Uterus (tissue), 4 donors: ENCODE results near the gene CACNA2D2. TPM values are rescaled to one million over a fixed set of nuclear protein-coding genes. Genes with fewer than 3 reads are reported as not detected.

Experiments
- DNase-seq, 2 donors: peaks; one replicate each; pipeline ENCODE4 v3.0.0-alpha.2; 2019 to 2020
- H3K27ac ChIP-seq, 2 donors: fragments of 200-600 bp; sonication (generic); 1 replicate in 1 of 2; 2 replicates in 1 of 2; pipeline ENCODE4 v1.5.1; 2016 to 2018
- H3K27me3 ChIP-seq, 2 donors: fragments of 200-600 bp; sonication (generic); one replicate each; pipeline ENCODE4 v1.5.1; 2018 to 2019; ENCODE audit warnings: control low read depth in 1 of 2
- H3K36me3 ChIP-seq, 2 donors: fragments of 200-600 bp; sonication (generic); one replicate each; pipeline ENCODE4 v1.5.1; 2019; ENCODE audit warnings: control low read depth in 1 of 2
- H3K4me1 ChIP-seq, 2 donors: fragments of 200-600 bp; sonication (generic); one replicate each; pipeline ENCODE4 v1.5.1; 2018 to 2019; ENCODE audit warnings: control low read depth in 1 of 2
- H3K4me3 ChIP-seq, 2 donors: fragments of 200-600 bp; sonication (generic); 1 replicate in 1 of 2; 2 replicates in 1 of 2; pipeline ENCODE4 v1.5.1; 2018 to 2019; ENCODE audit warnings: mild to moderate bottlenecking in 1 of 2
- H3K9me3 ChIP-seq, 2 donors: fragments of 200-600 bp; sonication (generic); one replicate each; pipeline ENCODE4 v1.5.1; 2019; ENCODE audit warnings: control low read depth in 1 of 2
- CTCF ChIP-seq, 4 experiments: fragments of 200-600 bp in 2 of 4; fragments of 450-650 bp in 2 of 4; sonication (generic) in 2 of 4; IDR thresholded peaks; one replicate each; pipeline ENCODE4 v1.5.1; 2016 to 2019; ENCODE audit warnings: antibody characterized with exemption in 4 of 4, mild to moderate bottlenecking in 2 of 4, moderate library complexity in 1 of 4
- POLR2A ChIP-seq, 2 donors: fragments of 450-650 bp; IDR thresholded peaks; one replicate each; pipeline ENCODE4 v1.6.1; 2016; ENCODE audit warnings: antibody characterized with exemption in 2 of 2, mild to moderate bottlenecking in 1 of 2, moderate library complexity in 1 of 2
- intact Hi-C: fragments of 100-400 bp; cut with DNase I; formaldehyde crosslinking; loops from one replicate; pipeline ENCODE4 v1.15.1; 2023; ENCODE audit warnings: low total_unique reads
- total RNA-seq, 4 donors: library from RNA; depleted of rRNA in 3 of 4; stranded (reverse); fragments of >200 nt in 3 of 4; gene quantifications; one replicate each; pipeline versions ENCODE4 v1.1.0 to v1.2.4, GENCODE V29; 2014 to 2023
- donor health status: DM: yes; HTN: yes; CAD: no.

CACNA2D2 gene
- total RNA-seq, 4 donors from 2014 or later = under 0.01 to 6.1 (median 5.3) TPM; not detected in 1

- no peaks in the 10 kb centered on the region for H3K27me3 ChIP-seq
- H3K4me1 ChIP-seq = no peaks in the 10 kb centered on the region
- TF ChIP-seq POLR2A (IDR thresholded peaks at IDR 0.05) (no peak), CTCF (IDR thresholded peaks at IDR 0.05) (no peak)
- no peaks in the 10 kb centered on the region for H3K9me3 ChIP-seq
- H3K4me3 ChIP-seq = no peak overlapping the region
- no peak overlapping the region for H3K27ac ChIP-seq
- H3K36me3 ChIP-seq = no peaks in the 10 kb centered on the region
- intact Hi-C loops = loop anchor here (10.0 kb wide), 1 partner anchor 174 kb away; no protein-coding TSS in a partner anchor
- DNase-seq = no peak
Observed at GRCh38 chr3:50370594-50370993, 132.8 kb downstream of the CACNA2D2 start.

- DNase-seq = no peak
- no peak for TF ChIP-seq POLR2A (IDR thresholded peaks at IDR 0.05)
- no peak for TF ChIP-seq CTCF (IDR thresholded peaks at IDR 0.05)
- H3K36me3 ChIP-seq = no peaks in the 10 kb centered on the region
- no peak overlapping the region for H3K27ac ChIP-seq
- H3K9me3 ChIP-seq = no peaks in the 10 kb centered on the region
- no peak overlapping the region for H3K4me3 ChIP-seq
- intact Hi-C loops = no loop called here
- no peaks in the 10 kb centered on the region for H3K27me3 ChIP-seq
- H3K4me1 ChIP-seq = peaks cover 0 to 6% of the 10 kb centered on the region in 2 donors
Observed at GRCh38 chr3:50369012-50369670, 134.3 kb downstream of the CACNA2D2 start.

GRCh38 chr3:50365842-50366220 lies 137.6 kb downstream of the CACNA2D2 start:
- TF ChIP-seq CTCF (IDR thresholded peaks at IDR 0.05) = no peak
- TF ChIP-seq POLR2A (IDR thresholded peaks at IDR 0.05) = no peak
- H3K27ac ChIP-seq = no peak overlapping the region
- no peaks in the 10 kb centered on the region for H3K27me3 ChIP-seq
- H3K36me3 ChIP-seq = no peaks in the 10 kb centered on the region
- DNase-seq = no peak
- peaks cover 0 to 6% of the 10 kb centered on the region in 2 donors for H3K4me1 ChIP-seq
- no peaks in the 10 kb centered on the region for H3K9me3 ChIP-seq
- intact Hi-C loops = no loop called here
- peak overlapping the region in 1 of 2 donors; percentile 64 for H3K4me3 ChIP-seq

- peaks cover 0 to 6% of the 10 kb centered on the region in 2 donors for H3K4me1 ChIP-seq
- intact Hi-C loops = no loop called here
Observed at GRCh38 chr3:50365080-50365841, 138.2 kb downstream of the CACNA2D2 start.

More at GRCh38 chr3:50365080-50365841, 138.2 kb downstream of the CACNA2D2 start:
- no peak for TF ChIP-seq CTCF (IDR thresholded peaks at IDR 0.05)
- peak in 1 of 2 donors; percentile 26 for TF ChIP-seq POLR2A (IDR thresholded peaks at IDR 0.05)
- peak; percentile 86 to 88 for DNase-seq
- H3K9me3 ChIP-seq = no peaks in the 10 kb centered on the region
- peak overlapping the region; percentile 30 to 75 for H3K27ac ChIP-seq
- peak overlapping the region; percentile 41 to 64 for H3K4me3 ChIP-seq
- H3K27me3 ChIP-seq = no peaks in the 10 kb centered on the region
- no peaks in the 10 kb centered on the region for H3K36me3 ChIP-seq
